ENCODE results near the gene TRIO.

Gene TRIO

GRCh38 chr5:14308384-14309154 is 165.4 kb downstream of the TRIO start:
- no peak for DNase-seq

DNA sequence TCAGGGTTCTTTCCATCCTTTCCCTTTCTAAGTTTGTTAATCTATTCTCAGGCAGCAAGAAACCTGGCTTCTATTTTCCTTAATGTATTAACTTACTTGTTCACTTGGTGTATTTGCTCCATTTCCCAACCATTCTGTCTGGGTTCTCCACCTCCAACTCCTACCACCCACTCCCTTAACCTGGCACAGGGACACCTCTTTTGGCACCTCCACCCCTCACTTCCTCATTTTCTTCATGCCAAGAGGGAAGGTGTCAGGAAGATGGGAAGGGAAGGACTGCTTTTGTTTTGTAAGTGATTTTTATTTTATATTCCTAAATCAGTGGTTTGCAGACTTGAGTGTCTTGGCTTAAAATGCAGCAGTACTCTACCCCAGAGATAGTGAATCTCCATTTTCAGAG is 166.1 kb downstream of the TRIO start:
- DNase-seq: no peak

GRCh38 chr5:14309878-14310531 is 166.9 kb downstream of the TRIO start:
- DNase-seq: no peak

DNA sequence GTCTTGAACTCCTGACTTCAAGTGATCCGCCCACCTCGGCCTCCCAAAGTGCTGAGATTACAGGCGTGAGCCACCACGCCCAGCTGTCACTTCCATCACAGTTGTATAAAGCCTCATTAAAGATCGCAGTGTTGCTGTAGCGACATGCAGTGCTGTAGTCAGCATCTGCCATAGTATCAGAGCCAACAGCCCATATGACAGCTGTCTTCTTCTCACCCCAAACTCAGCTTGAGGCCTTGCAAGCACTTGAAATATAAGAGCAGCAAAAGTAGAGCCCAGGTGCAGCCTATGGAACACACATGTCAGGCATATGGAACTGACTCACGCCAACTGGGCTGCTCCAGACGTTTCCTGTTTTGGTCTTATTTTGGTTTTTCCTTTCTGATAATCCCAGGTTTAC is 167.8 kb downstream of the TRIO start:
- DNase-seq: no peak

- no peak for DNase-seq
These were observed 171.0 kb downstream of the TRIO start for GRCh38 chr5:14313986-14314690.

- DNase-seq: no peak
These were observed 173.3 kb downstream of the TRIO start for GRCh38 chr5:14316471-14316870.

DNA sequence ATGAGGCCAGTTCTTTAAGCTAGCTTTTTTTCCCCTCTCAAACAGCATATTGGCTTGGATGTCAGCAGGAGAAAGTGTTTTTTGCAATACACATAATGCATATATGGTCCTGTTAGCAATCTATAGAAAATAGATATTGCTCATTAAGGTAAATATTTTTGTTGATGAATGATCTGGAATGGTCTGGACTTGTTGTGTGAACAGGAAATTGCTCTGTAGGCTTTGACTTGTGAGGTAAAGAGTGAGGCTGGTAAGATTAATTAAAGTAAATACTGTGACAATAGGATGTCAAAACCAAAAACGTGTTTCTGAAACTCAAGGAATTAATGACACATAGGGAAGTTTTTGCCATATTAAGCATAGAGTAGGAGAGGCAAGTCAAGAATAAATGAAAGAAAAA is 176.0 kb downstream of the TRIO start:
- DNase-seq: no peak

DNA sequence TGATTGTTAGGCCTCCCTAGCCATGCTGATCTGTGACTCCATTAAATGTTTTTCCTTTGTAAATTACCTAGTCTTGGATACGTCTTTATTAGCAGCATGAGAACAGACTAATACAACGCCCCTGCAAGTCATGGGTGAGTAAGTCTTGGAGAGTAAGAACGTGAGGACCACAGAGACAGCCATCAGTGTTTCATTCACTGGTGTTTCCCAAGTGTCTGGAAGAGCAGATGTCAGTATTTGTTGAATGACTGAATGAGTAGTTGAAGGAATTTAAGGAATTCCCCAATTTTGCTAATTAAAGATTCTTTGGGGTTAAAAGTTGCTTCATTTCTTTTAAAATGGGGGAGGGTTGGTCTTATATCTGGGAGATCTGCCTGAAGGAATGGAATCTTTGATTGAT is 178.8 kb downstream of the TRIO start:
- no peak for DNase-seq

- DNase-seq: no peak
These were observed 179.5 kb downstream of the TRIO start for GRCh38 chr5:14322437-14323187.

DNA sequence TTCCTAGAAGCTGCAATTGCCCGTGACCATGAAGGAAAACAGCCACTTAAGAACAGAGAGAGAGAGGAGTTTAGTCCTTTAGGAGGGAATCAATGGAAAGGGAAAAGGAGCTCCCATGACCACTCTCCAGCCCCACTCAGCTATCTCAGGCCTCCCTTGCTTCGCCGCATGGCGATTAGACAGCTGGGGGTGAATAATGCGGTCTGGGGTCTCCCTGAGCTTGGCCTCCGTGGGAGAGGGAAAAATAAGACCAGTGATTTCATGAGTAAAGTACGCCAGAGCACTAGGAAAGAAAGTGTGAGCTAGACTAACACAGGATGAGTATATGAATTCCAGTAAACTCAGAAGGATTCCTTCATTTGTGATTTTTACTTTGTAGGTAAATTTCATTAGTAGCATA is 180.3 kb downstream of the TRIO start:
- DNase-seq: peak; percentile 93

DNA sequence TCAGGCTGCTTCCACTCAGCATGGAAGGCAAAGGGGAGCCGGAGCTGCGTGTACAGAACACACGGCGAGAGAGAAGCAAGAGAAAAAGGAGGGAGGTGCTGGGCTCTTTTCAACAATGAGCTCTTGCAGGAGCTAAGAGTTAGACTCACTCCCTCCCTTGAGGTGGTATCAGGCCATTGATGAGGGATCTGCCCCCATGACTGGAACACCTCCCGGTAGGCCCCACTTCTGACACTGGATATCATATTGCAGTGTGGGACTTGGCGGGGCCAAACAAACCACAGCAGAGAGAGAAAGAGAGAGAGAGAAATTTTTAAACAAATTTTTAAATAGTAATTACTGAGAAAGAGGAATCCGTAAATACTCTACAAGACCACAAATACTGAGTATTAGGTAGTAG is 182.2 kb downstream of the TRIO start:
- DNase-seq: no peak

- no peak for DNase-seq
These were observed 183.1 kb downstream of the TRIO start for GRCh38 chr5:14326035-14326903.

GRCh38 chr5:14327624-14328023 is 184.5 kb downstream of the TRIO start:
- DNase-seq: no peak

DNA sequence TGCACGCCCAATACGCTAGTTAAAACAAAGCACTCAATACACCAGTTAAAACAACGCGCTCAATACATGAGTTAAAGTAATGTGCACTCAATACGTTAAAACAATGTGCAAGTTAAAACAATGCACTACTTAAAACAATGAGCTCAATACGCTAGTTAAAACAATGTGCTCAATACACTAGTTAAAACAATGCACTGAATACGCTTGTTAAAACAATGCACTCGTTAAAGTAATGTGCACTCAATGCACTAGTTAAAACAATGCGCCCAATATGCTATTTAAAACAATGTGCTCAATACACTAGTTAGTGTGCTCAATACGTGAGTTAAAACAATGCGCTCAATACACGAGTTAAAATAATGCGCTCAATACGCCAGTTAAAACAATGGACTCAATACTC is 185.0 kb downstream of the TRIO start:
- DNase-seq: no peak

GRCh38 chr5:14330291-14330690 is 187.1 kb downstream of the TRIO start:
- DNase-seq: no peak

DNA sequence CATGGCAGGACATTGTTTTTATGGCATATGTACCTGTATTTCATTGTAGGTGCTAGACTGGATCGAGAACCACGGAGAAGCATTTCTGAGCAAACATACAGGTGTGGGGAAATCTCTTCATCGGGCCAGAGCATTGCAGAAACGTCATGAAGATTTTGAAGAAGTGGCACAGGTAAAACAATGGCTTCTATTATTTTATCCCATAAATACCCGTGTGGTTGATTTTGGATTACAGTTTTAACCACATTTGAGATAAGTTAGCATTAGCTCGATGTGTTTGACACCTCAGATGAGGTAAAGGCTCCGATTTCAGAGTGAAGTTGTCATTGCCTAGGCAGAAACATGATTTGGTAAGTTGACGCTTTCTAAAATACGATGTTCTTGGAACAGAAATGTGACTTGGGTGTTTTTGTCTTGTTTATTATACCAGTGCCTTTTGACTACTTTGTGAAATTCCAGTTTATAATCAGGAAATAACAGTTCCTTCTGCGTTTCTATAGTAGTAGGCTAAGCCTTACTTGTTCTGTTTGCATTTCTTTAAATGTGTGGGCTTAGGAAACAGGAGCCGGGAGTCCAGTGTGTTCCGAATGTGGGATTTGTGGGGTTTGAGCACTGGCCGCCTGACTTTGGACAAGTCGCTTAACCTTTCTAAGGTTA is 187.7 kb downstream of the TRIO start:
- no peak for DNase-seq

- DNase-seq: no peak
These were observed 188.2 kb downstream of the TRIO start for GRCh38 chr5:14331386-14331781.

DNA sequence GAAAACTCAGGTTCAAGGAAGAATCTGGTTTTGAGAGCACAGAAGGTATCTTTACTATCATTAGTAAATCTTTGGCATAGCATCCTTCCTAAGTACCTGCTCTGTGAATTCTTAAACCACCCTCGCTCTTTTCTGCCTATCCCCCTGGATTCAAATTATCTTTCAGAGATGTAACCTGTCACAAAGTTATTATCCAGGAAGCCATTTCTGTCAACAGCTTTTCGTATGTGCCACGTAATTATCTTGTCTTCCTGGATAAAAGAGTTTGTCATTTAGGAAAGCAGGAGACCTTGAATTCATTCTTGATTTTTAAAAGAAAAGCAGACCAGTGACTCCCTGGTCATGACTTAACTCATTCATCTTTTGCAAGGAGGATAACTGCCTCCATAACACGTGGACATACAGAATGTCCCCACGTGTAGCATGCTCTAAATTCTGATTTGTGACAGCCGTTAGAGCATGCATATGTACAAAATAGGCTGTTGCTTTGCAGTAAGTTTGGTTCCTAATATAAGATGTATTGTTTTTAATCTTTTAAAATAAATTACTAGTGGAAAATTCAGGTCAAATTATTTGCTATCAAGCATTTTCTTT is 189.0 kb downstream of the TRIO start:
- no peak for DNase-seq

GRCh38 chr5:14332746-14333145 is 189.6 kb downstream of the TRIO start:
- DNase-seq: no peak

- no peak for DNase-seq
These were observed 194.5 kb downstream of the TRIO start for GRCh38 chr5:14337593-14337992.

GRCh38 chr5:14339468-14339867 is 196.3 kb downstream of the TRIO start:
- no peak for DNase-seq

Measured in NCI-H187 treated with DMSO at 0.1 percent for 48 hours (cell line).